HCT116 (cell line): ENCODE results near the gene POU3F1. TPM values are rescaled to one million over a fixed set of nuclear protein-coding genes. Genes with fewer than 3 reads are reported as not detected.
A peak's percentile ranks its signal among the peaks of the same experiment; 100 is the strongest.

Experiments used
- ATAC-seq: fragments of 200-7000 bp; cut with Tn5 transposase; 2 replicates; pipeline ENCODE4 v1.9.1; 2020; ENCODE audit warnings: mild to moderate bottlenecking, moderate library complexity
- BruUV-seq: library from RNA; stranded (reverse); fragments of 400-500 nt; replicated peaks from 2 replicates; lab custom pipeline; 2021; lab: Mats Ljungman, UMichigan
- CTCF ChIA-PET: fragments of 300-600 bp; sonication (Branson Sonifier 250); formaldehyde crosslinking; loops from one replicate; lab custom pipeline; 2021; ENCODE audit warnings: antibody characterized with exemption; lab: Charles Lee
- POLR2A ChIA-PET: fragments of 300-600, 350-600 bp; sonication (Branson Sonifier 250); formaldehyde crosslinking; loops from one replicate; lab custom pipeline; 2021; ENCODE audit warnings: antibody characterized with exemption; lab: Charles Lee
- RAD21 ChIA-PET, 2 experiments: fragments of 300-600 bp; sonication (Branson Sonifier 250); formaldehyde crosslinking; loops; one replicate each; lab custom pipeline; 2023; ENCODE audit warnings: low total read pairs in 2 of 2; ENCODE audit not compliant: uncharacterized antibody in 2 of 2, unreplicated experiment in 2 of 2, low non-redundant PET in 1 of 2; lab: Charles Lee
- DNase-seq: peaks from one replicate; pipeline ENCODE4 v3.0.0-alpha.2; 2010; ENCODE audit warnings: low read depth, low spot score
- H2AFZ ChIP-seq: fragments of 200-600 bp; shearing (Covaris generic), sonication (generic); 2 replicates; pipeline ENCODE4 v1.6.1; 2017; ENCODE audit warnings: low read depth, mixed run types, mixed read lengths, antibody characterized with exemption, low read length; ENCODE audit not compliant: poor library complexity, severe bottlenecking
- H3K27ac ChIP-seq: 2 replicates; pipeline ENCODE4 v1.5.1; 2012; ENCODE audit warnings: low read depth, low read length
- H3K27me3 ChIP-seq: fragments of 200-600 bp; sonication (generic); 2 replicates; pipeline ENCODE4 v1.6.1; 2016; ENCODE audit warnings: mixed run types, low read length, mixed read lengths; ENCODE audit not compliant: insufficient read depth
- H3K36me3 ChIP-seq, 2 experiments: fragments of 200-500 bp in 1 of 2; fragments of 200-600 bp in 1 of 2; sonication (Bioruptor generic) in 1 of 2; sonication (generic) in 1 of 2; 2 replicates each; pipeline versions ENCODE4 v1.5.1 to v1.6.1; 2014 to 2016; ENCODE audit warnings: low read length in 2 of 2, inconsistent platforms in 1 of 2, mixed read lengths in 1 of 2, mixed run types in 1 of 2; ENCODE audit not compliant: insufficient read depth in 2 of 2, control insufficient read depth in 1 of 2
- H3K4me1 ChIP-seq, 2 experiments: fragments of 200-600 bp in 1 of 2; sonication (generic) in 1 of 2; 2 replicates each; pipeline versions ENCODE4 v1.5.1 to v1.6.1; 2012 to 2017; ENCODE audit warnings: low read length in 2 of 2, inconsistent platforms in 1 of 2, mild to moderate bottlenecking in 1 of 2, mixed read lengths in 1 of 2, mixed run types in 1 of 2, moderate library complexity in 1 of 2; ENCODE audit not compliant: insufficient read depth in 2 of 2, control insufficient read depth in 1 of 2
- H3K4me2 ChIP-seq: fragments of 200-600 bp; sonication (generic); 2 replicates; pipeline ENCODE4 v1.6.1; 2017; ENCODE audit warnings: mixed run types, low read length, mixed read lengths
- H3K4me3 ChIP-seq, 2 experiments: fragments of 200-600 bp in 1 of 2; sonication (generic) in 1 of 2; replicated peaks in 1 of 2; 2 replicates each; pipeline ENCODE4 v1.5.1; 2011 to 2016; ENCODE audit warnings: low read length in 2 of 2, control low read depth in 1 of 2, low read depth in 1 of 2, mild to moderate bottlenecking in 1 of 2, mixed read lengths in 1 of 2, mixed run types in 1 of 2
- H3K79me2 ChIP-seq: fragments of 200-600 bp; sonication (generic); 2 replicates; pipeline ENCODE4 v1.6.1; 2017; ENCODE audit warnings: mild to moderate bottlenecking, mixed run types, low read length, moderate library complexity, mixed read lengths; ENCODE audit not compliant: insufficient read depth
- H3K9ac ChIP-seq: fragments of 200-600 bp; sonication (generic); 2 replicates; pipeline ENCODE4 v1.6.1; 2016; ENCODE audit warnings: low read length, mixed read lengths
- H3K9me2 ChIP-seq: fragments of 200-600 bp; sonication (generic), shearing (Covaris generic); 2 replicates; pipeline ENCODE4 v1.6.1; 2017; ENCODE audit warnings: mixed run types, mild to moderate bottlenecking, moderate library complexity; ENCODE audit not compliant: insufficient read depth
- H3K9me3 ChIP-seq, 2 experiments: fragments of 200-500 bp in 1 of 2; fragments of 200-600 bp in 1 of 2; sonication (Bioruptor generic) in 1 of 2; sonication (generic) in 1 of 2; 2 replicates each; pipeline ENCODE4 v1.6.1; 2014 to 2017; ENCODE audit warnings: low read length in 2 of 2, mixed read lengths in 2 of 2, inconsistent platforms in 1 of 2, low read depth in 1 of 2, mild to moderate bottlenecking in 1 of 2, mixed run types in 1 of 2, moderate library complexity in 1 of 2; ENCODE audit not compliant: control insufficient read depth in 1 of 2, insufficient read depth in 1 of 2
- H4K20me1 ChIP-seq: fragments of 200-600 bp; sonication (generic), shearing (Covaris generic); 2 replicates; pipeline ENCODE4 v1.6.1; 2017; ENCODE audit warnings: mixed run types, mild to moderate bottlenecking, moderate library complexity; ENCODE audit not compliant: insufficient read depth
- ATF3 ChIP-seq: IDR thresholded peaks from 2 replicates; pipeline ENCODE4 v1.6.1; 2012
- CBX3 ChIP-seq: IDR thresholded peaks from 2 replicates; pipeline ENCODE4 v1.6.1; 2012; ENCODE audit warnings: low read depth
- CEBPB ChIP-seq: IDR thresholded peaks from 2 replicates; pipeline ENCODE4 v1.6.1; 2012; ENCODE audit warnings: low read depth
- CTCF ChIP-seq, 3 experiments: fragments of 200-600 bp in 1 of 3; sonication (generic) in 1 of 3; IDR thresholded peaks in 2 of 3; conservative IDR thresholded peaks in 1 of 3; 2 replicates each; pipeline ENCODE4 v1.5.1; 2012 to 2017; ENCODE audit warnings: low read depth in 2 of 3, low read length in 2 of 3, antibody characterized with exemption in 1 of 3, borderline replicate concordance in 1 of 3, control low read depth in 1 of 3, mild to moderate bottlenecking in 1 of 3, mixed read lengths in 1 of 3, mixed run types in 1 of 3, moderate library complexity in 1 of 3; ENCODE audit not compliant: insufficient read depth in 1 of 3
- ELF1 ChIP-seq: IDR thresholded peaks from 2 replicates; pipeline ENCODE4 v1.6.1; 2012; ENCODE audit warnings: low read depth, borderline replicate concordance
- EZH2 ChIP-seq: fragments of 200-600 bp; sonication (generic); IDR thresholded peaks from 2 replicates; pipeline ENCODE4 v1.6.1; 2017; ENCODE audit warnings: antibody characterized with exemption, mixed run types
- EZH2phosphoT487 ChIP-seq: fragments of 200-600 bp; IDR thresholded peaks from 2 replicates; pipeline ENCODE4 v1.6.1; 2018; ENCODE audit warnings: antibody characterized with exemption, borderline replicate concordance
- MAX ChIP-seq: IDR thresholded peaks from 2 replicates; pipeline ENCODE4 v1.6.1; 2012
- POLR2A ChIP-seq: IDR thresholded peaks from 2 replicates; pipeline ENCODE4 v1.7.0; 2011; ENCODE audit warnings: borderline replicate concordance; ENCODE audit not compliant: insufficient read depth, insufficient read length; ENCODE audit errors: extremely low read depth
- RAD21 ChIP-seq: IDR thresholded peaks from 2 replicates; pipeline ENCODE4 v1.6.1; 2012; ENCODE audit warnings: low read depth, mild to moderate bottlenecking
- REST ChIP-seq: IDR thresholded peaks from 2 replicates; pipeline ENCODE4 v1.6.1; 2012; ENCODE audit warnings: low read depth
- SIN3A ChIP-seq: IDR thresholded peaks from 2 replicates; pipeline ENCODE4 v1.6.1; 2012; ENCODE audit warnings: low read depth
- SP1 ChIP-seq: IDR thresholded peaks from 2 replicates; pipeline ENCODE4 v1.6.1; 2012; ENCODE audit warnings: low read depth
- SRF ChIP-seq: IDR thresholded peaks from 2 replicates; pipeline ENCODE4 v1.6.1; 2012; ENCODE audit warnings: low read depth
- TCF7L2 ChIP-seq: IDR thresholded peaks from 2 replicates; pipeline ENCODE4 v1.7.0; 2011; ENCODE audit warnings: borderline replicate concordance, inconsistent platforms; ENCODE audit not compliant: insufficient read depth, insufficient read length; ENCODE audit errors: extremely low read depth
- YY1 ChIP-seq: IDR thresholded peaks from 2 replicates; pipeline ENCODE4 v1.6.1; 2011; ENCODE audit warnings: low read length, low read depth, moderate library complexity, mild to moderate bottlenecking; ENCODE audit not compliant: insufficient replicate concordance; ENCODE audit errors: extremely low read depth
- ZBTB33 ChIP-seq: IDR thresholded peaks from 2 replicates; pipeline ENCODE4 v1.6.1; 2011; ENCODE audit warnings: mild to moderate bottlenecking, low read length, moderate library complexity; ENCODE audit not compliant: insufficient replicate concordance; ENCODE audit errors: extremely low read depth
- ZFX ChIP-seq: fragments of 450-650 bp; IDR thresholded peaks from 2 replicates; pipeline ENCODE4 v1.6.1; 2017
- ZNF274 ChIP-seq: fragments of 200-500 bp; sonication (Bioruptor generic); IDR thresholded peaks from 2 replicates; pipeline ENCODE4 v1.6.1; 2014; ENCODE audit warnings: mild to moderate bottlenecking, low read depth, low read length, inconsistent platforms
- intact Hi-C: fragments of 100-400 bp; cut with micrococcal nuclease; formaldehyde crosslinking; loops from 2 replicates; pipeline ENCODE4 v1.10.0; 2022
- total RNA-seq: library from RNA; stranded (reverse); gene quantifications from one replicate; pipeline ENCODE4 v1.2.1, GENCODE V29; 2021; ENCODE audit not compliant: unreplicated experiment

The POU3F1 gene
- total RNA-seq, 1 experiment from 2014 or later = not detected

- Histone ChIP-seq H3K9ac (peak overlapping the region; percentile 97), H3K4me3 (peak overlapping the region; percentile 89 to 95), H3K9me2 (no peaks in the 10 kb centered on the region), H3K27me3 (no peaks in the 10 kb centered on the region), H3K9me3 (no peaks in the 10 kb centered on the region), H2AFZ (no peak overlapping the region), H3K36me3 (peaks cover 13 to 35% of the 10 kb centered on the region in 2 experiments; a peak in 3 of 4 replicates), H3K4me1 (peaks cover 16 to 34% of the 10 kb centered on the region in 2 experiments; a peak in 3 of 4 replicates), H3K79me2 (peaks cover 55% of the 10 kb centered on the region), H3K4me2 (peak overlapping the region; percentile 96), H3K27ac (peak overlapping the region; percentile 84), H4K20me1 (peaks cover 3% of the 10 kb centered on the region; the same call in 1 of the 2 replicates)
- CTCF ChIA-PET = no interaction called here
- TSS peak; percentile 63 for BruUV-seq
- ATAC-seq = no peak
- POLR2A ChIA-PET = no interaction called here
- DNase-seq = no peak
- TF ChIP-seq CTCF (IDR thresholded peaks at IDR 0.05 in 2 of 3, conservative IDR thresholded peaks at IDR 0.05 in 1 of 3; ENCODE audit: borderline replicate concordance in 1 of 3, insufficient read depth in 1 of 3, low read depth in 2 of 3, low read length in 2 of 3) (no peak), YY1 (no peak), ELF1 (no peak), RAD21 (no peak), SRF (no peak), EZH2phosphoT487 (no peak), ZBTB33 (no peak), CEBPB (no peak), SIN3A (no peak), ZFX (no peak), ZNF274 (no peak), POLR2A (no peak), CBX3 (no peak), MAX (no peak), SP1 (no peak), EZH2 (no peak), ATF3 (no peak), TCF7L2 (no peak), REST (no peak)
- RAD21 ChIA-PET = interaction anchor here in 1 of 2 experiments (0.6 kb wide), 1 partner anchor 9 kb away, joined by 5 read pairs; no protein-coding TSS in a partner anchor
- intact Hi-C loops = loop anchor here (5.0 kb wide), 1 partner anchor 541 kb away; the partner anchor contains the start of gene ZC3H12A
Measured at GRCh38 chr1:38013227-38013622, 33.4 kb downstream of the POU3F1 start.
